Activated B cell treated with CpG ODN at 0.5 μM for 24 hours (primary cell): ENCODE results near the gene HDHD5. TPM values are rescaled to one million over a fixed set of nuclear protein-coding genes. Genes with fewer than 3 reads are reported as not detected.

ENCODE experiments used
- ATAC-seq: fragments of 200-7000 bp; cut with Tn5 transposase; one replicate; pipeline ENCODE4 v1.10.0; 2021; ENCODE audit warnings: low read depth, mild to moderate bottlenecking, moderate library complexity
- CTCF ChIA-PET: fragments of 350-600 bp; sonication (Branson Sonifier 250); formaldehyde crosslinking; loops from one replicate; lab custom pipeline; 2021; ENCODE audit warnings: antibody characterized with exemption; lab: Charles Lee
- POLR2A ChIA-PET: fragments of 350-600 bp; sonication (Branson Sonifier 250); formaldehyde crosslinking; loops from one replicate; lab custom pipeline; 2021; ENCODE audit warnings: antibody characterized with exemption; lab: Charles Lee
- DNase-seq: peaks from one replicate; pipeline ENCODE4 v3.0.0; 2022
- H3K27ac Mint-ChIP-seq: one replicate; pipeline ENCODE4 v1.8.0; 2020; ENCODE audit warnings: mixed read lengths
- H3K27me3 Mint-ChIP-seq: one replicate; pipeline ENCODE4 v1.8.0; 2021; ENCODE audit warnings: mixed read lengths
- H3K36me3 Mint-ChIP-seq: one replicate; pipeline ENCODE4 v1.8.0; 2021; ENCODE audit warnings: low read depth, mixed read lengths
- H3K4me1 Mint-ChIP-seq: one replicate; pipeline ENCODE4 v1.8.0; 2021; ENCODE audit warnings: mixed read lengths
- H3K4me3 Mint-ChIP-seq: one replicate; pipeline ENCODE4 v1.8.0; 2020; ENCODE audit warnings: mild to moderate bottlenecking, mixed read lengths
- H3K9me3 Mint-ChIP-seq: one replicate; pipeline ENCODE4 v1.8.0; 2020; ENCODE audit warnings: mixed read lengths
- CTCF ChIP-seq: fragments of 200-600 bp; IDR thresholded peaks from one replicate; pipeline ENCODE4 v1.8.0; 2022; ENCODE audit warnings: antibody characterized with exemption, mild to moderate bottlenecking
- intact Hi-C: fragments of 100-400 bp; cut with micrococcal nuclease; formaldehyde crosslinking; loops from one replicate; pipeline ENCODE4 v1.15.1; 2024
- total RNA-seq: library from RNA; stranded (reverse); gene quantifications from 2 replicates; pipeline ENCODE4 v1.2.3, GENCODE V29; 2022

Gene HDHD5
- total RNA-seq, 1 donor from 2014 or later = 25.2 TPM

GRCh38 chr22:17176715-17177114 lies 17.6 kb upstream of the HDHD5 start:
- Mint-ChIP-seq H3K4me3 (no peak overlapping the region), H3K4me1 (peaks cover 3% of the 10 kb centered on the region), H3K27me3 (no peaks in the 10 kb centered on the region), H3K36me3 (peaks cover 22% of the 10 kb centered on the region), H3K27ac (no peak overlapping the region), H3K9me3 (no peaks in the 10 kb centered on the region)
- intact Hi-C loops = no loop called here
- ChIA-PET CTCF (no interaction called here), POLR2A (interaction anchor here (0.6 to 0.7 kb wide), 2 partner anchors 11 to 18 kb away, joined by 3 to 7 read pairs; no protein-coding TSS in a partner anchor)
- no peak for DNase-seq
- no peak for ATAC-seq
- no peak for TF ChIP-seq CTCF

- CTCF ChIA-PET = interaction anchor here (0.7 to 4.7 kb wide), 44 partner anchors 8 to 904 kb away, joined by 3 to 152 read pairs (median 4); partner anchors contain the start of genes BCL2L13, CECR2 and HDHD5
- H3K9me3 Mint-ChIP-seq = no peaks in the 10 kb centered on the region
Observed at GRCh38 chr22:17172029-17172833, 13.2 kb upstream of the HDHD5 start.

GRCh38 chr22:17171153-17172028 lies 12.3 kb upstream of the HDHD5 start:
- Mint-ChIP-seq H3K36me3 (no peaks in the 10 kb centered on the region), H3K27ac (no peak overlapping the region), H3K9me3 (no peaks in the 10 kb centered on the region), H3K4me3 (peak overlapping the region; percentile 77), H3K27me3 (peaks cover 2% of the 10 kb centered on the region), H3K4me1 (peaks cover 8% of the 10 kb centered on the region)
- POLR2A ChIA-PET = interaction anchor here (0.6 to 2.0 kb wide), 7 partner anchors 12 to 330 kb away, joined by 3 to 20 read pairs (median 4); partner anchors contain the start of genes ADA2 and HDHD5
- ATAC-seq (peak; percentile 91), DNase-seq (peak; percentile 86)
- peak; percentile 64 for TF ChIP-seq CTCF
- CTCF ChIA-PET = interaction anchor here (0.5 to 4.7 kb wide), 46 partner anchors 9 to 905 kb away, joined by 3 to 152 read pairs (median 4); partner anchors contain the start of genes BCL2L13, CECR2 and HDHD5
- intact Hi-C loops = loop anchor here (1.0 to 5.0 kb wide), 7 partner anchors 12 to 423 kb away; partner anchors contain the start of genes ADA2 and HDHD5

More at GRCh38 chr22:17172029-17172833, 13.2 kb upstream of the HDHD5 start:
- DNase-seq = no peak
- POLR2A ChIA-PET = interaction anchor here (1.1 to 2.0 kb wide), 6 partner anchors 13 to 329 kb away, joined by 4 to 20 read pairs (median 5); partner anchors contain the start of genes ADA2 and HDHD5
- intact Hi-C loops = loop anchor here (5.0 kb wide), 2 partner anchors 45 to 85 kb away; partner anchors contain the start of gene ADA2
- H3K27ac Mint-ChIP-seq = no peak overlapping the region
- ATAC-seq = no peak
- H3K27me3 Mint-ChIP-seq = peaks cover 2% of the 10 kb centered on the region
- peak overlapping the region; percentile 77 for H3K4me3 Mint-ChIP-seq
- TF ChIP-seq CTCF = no peak
- peaks cover 8% of the 10 kb centered on the region for H3K4me1 Mint-ChIP-seq
- no peaks in the 10 kb centered on the region for H3K36me3 Mint-ChIP-seq

GRCh38 chr22:17167486-17167885 lies 8.4 kb upstream of the HDHD5 start:
- peaks cover 8% of the 10 kb centered on the region for H3K4me1 Mint-ChIP-seq
- no peaks in the 10 kb centered on the region for H3K9me3 Mint-ChIP-seq
- peaks cover 2% of the 10 kb centered on the region for H3K27me3 Mint-ChIP-seq
- no peaks in the 10 kb centered on the region for H3K36me3 Mint-ChIP-seq
- DNase-seq = no peak
- no peak overlapping the region for H3K4me3 Mint-ChIP-seq
- CTCF ChIA-PET = interaction anchor here (0.6 to 2.2 kb wide), 2 partner anchors 272 to 334 kb away, joined by 3 to 10 read pairs; no protein-coding TSS in a partner anchor
- POLR2A ChIA-PET = interaction anchor here (0.6 to 0.7 kb wide), 2 partner anchors 11 to 381 kb away, joined by 5 to 7 read pairs; no protein-coding TSS in a partner anchor
- TF ChIP-seq CTCF = no peak
- intact Hi-C loops = no loop called here
- no peak for ATAC-seq
- no peak overlapping the region for H3K27ac Mint-ChIP-seq
